ENCODE results near the gene SDR42E1. TPM values are rescaled to one million over a fixed set of nuclear protein-coding genes. Genes with fewer than 3 reads are reported as not detected.

The SDR42E1 gene
- total and polyA plus RNA-seq, 2 donors (not counting 3 experiments of a cell fraction or from before 2014, with no cell fraction given): 0.08 TPM; not detected in 1

DNA sequence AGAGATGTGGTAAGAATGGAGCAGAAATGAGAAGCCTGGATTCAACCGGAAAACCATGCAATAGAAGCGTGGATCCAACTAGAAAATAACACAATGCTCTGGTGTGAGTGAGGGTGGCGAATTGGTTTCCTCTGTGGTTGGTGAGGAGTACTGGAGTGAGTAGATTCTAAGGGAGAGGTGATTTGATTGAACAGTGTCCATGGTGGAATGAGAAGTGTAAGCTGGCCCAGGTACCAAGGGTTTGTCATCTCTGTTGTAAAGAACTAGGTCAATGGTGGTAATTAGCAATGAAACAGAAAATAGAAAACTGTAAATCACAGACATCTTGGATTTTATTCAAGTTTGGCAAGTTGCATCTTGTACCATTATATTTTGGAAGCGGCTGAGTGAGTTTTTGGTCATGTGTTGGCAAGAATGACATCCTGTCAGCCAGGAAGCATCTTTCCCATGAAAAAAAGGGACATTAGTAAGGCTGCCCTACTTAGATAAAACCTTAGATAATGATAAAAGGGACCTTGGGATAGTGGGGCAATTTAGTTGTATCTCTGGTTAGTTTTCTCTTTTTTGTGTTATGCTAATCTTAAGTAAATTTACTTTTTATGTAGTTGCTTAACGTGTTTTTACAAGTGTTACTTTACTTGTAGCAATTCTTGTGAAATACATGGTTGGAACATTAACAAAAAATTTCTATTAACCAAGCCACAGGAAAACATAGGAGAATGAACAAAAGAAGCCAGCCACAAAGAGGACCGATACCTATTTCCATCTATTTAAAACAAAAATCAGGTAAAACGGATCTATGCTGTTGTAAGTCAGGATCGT lies 44.7 kb upstream of the SDR42E1 start:
- H3K27ac ChIP-seq (ENCODE audit: insufficient read depth, low read depth, low read length): no peak overlapping the region
- H4K20me1 ChIP-seq (replicated peaks; ENCODE audit: control insufficient read depth, extremely low read depth, insufficient read depth, low read length): no peaks in the 10 kb centered on the region
- intact Hi-C loops (cut with micrococcal nuclease): loop anchor here (5.0 kb wide), 1 partner anchor 39 kb away; no protein-coding TSS in a partner anchor
- no peaks in the 10 kb centered on the region for H3K9me1 ChIP-seq (replicated peaks; ENCODE audit: control insufficient read depth, extremely low read depth, insufficient read depth, low read length)
- CTCF ChIA-PET: interaction anchor here (1.1 to 1.7 kb wide), 4 partner anchors 166 to 174 kb away, joined by 3 to 5 read pairs (median 4); no protein-coding TSS in a partner anchor
- peaks cover 16 to 17% of the 10 kb centered on the region in 2 experiments for H3K27me3 ChIP-seq (ENCODE audit: control insufficient read depth in 2 of 2, insufficient read depth in 2 of 2, low read length in 2 of 2)
- dilution Hi-C loops (cut with MboI; ENCODE audit: extremely low pct_ligation_motif_present, low sequenced_read_pairs): no loop called here
- no peak overlapping the region for H3K4me2 ChIP-seq (ENCODE audit: insufficient read depth, low read length)
- DNase-seq (ENCODE audit: low read depth, low spot score): no peak
- no peaks in the 10 kb centered on the region for H3K9me3 ChIP-seq (replicated peaks; ENCODE audit: control insufficient read depth, insufficient read depth, low read length)
- POLR2A ChIA-PET: no interaction called here
- H3K36me3 ChIP-seq (ENCODE audit: control insufficient read depth in 2 of 2, extremely low read depth in 1 of 2, insufficient read depth in 2 of 2, low read length in 2 of 2): no peaks in the 10 kb centered on the region
- no peak overlapping the region for H3K4me3 ChIP-seq (replicated peaks in 1 of 3; ENCODE audit: insufficient read depth in 1 of 3, low read depth in 1 of 3, low read length in 3 of 3)
- H3K9ac ChIP-seq (replicated peaks; ENCODE audit: extremely low read depth, insufficient read depth, low read length): no peak overlapping the region
- no peak overlapping the region for H2AFZ ChIP-seq (ENCODE audit: low read depth, low read length)
- no TSS peak for BruUV-seq (replicated peaks)
- no peak for FAIRE-seq
- no peaks in the 10 kb centered on the region for H3K4me1 ChIP-seq (ENCODE audit: control insufficient read depth, extremely low read depth, insufficient read depth, low read length)
- no peaks in the 10 kb centered on the region for H3K79me2 ChIP-seq (ENCODE audit: control insufficient read depth, insufficient read depth, low read length)
- TF ChIP-seq, protein P1, sequence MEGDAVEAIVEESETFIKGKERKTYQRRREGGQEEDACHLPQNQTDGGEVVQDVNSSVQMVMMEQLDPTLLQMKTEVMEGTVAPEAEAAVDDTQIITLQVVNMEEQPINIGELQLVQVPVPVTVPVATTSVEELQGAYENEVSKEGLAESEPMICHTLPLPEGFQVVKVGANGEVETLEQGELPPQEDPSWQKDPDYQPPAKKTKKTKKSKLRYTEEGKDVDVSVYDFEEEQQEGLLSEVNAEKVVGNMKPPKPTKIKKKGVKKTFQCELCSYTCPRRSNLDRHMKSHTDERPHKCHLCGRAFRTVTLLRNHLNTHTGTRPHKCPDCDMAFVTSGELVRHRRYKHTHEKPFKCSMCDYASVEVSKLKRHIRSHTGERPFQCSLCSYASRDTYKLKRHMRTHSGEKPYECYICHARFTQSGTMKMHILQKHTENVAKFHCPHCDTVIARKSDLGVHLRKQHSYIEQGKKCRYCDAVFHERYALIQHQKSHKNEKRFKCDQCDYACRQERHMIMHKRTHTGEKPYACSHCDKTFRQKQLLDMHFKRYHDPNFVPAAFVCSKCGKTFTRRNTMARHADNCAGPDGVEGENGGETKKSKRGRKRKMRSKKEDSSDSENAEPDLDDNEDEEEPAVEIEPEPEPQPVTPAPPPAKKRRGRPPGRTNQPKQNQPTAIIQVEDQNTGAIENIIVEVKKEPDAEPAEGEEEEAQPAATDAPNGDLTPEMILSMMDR (IDR thresholded peaks at IDR 0.05; ENCODE audit: extremely low read depth in 1 of 2, insufficient read depth in 1 of 2, low read depth in 1 of 2, low read length in 2 of 2): no peak
- TF ChIP-seq JUN (IDR thresholded peaks at IDR 0.05; ENCODE audit: borderline replicate concordance, insufficient read depth, insufficient read length, low read depth) (no peak), GATA2 (IDR thresholded peaks at IDR 0.05; ENCODE audit: insufficient read depth, insufficient read length, low read depth, low read length) (no peak), POLR2A (IDR thresholded peaks at IDR 0.05; ENCODE audit: low read depth, low read length) (no peak), MYC (IDR thresholded peaks at IDR 0.05; ENCODE audit: low read depth, low read length) (no peak), POLR2AphosphoS5 (IDR thresholded peaks at IDR 0.05; ENCODE audit: insufficient read depth, low read depth, low read length) (no peak), EZH2 (IDR thresholded peaks at IDR 0.05; ENCODE audit: borderline replicate concordance, low read depth, low read length, severe bottlenecking) (no peak), FOS (IDR thresholded peaks at IDR 0.05; ENCODE audit: borderline replicate concordance, insufficient read depth, low read length) (no peak)
- TF ChIP-seq, protein P2, sequence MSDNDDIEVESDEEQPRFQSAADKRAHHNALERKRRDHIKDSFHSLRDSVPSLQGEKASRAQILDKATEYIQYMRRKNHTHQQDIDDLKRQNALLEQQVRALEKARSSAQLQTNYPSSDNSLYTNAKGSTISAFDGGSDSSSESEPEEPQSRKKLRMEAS (IDR thresholded peaks at IDR 0.05; ENCODE audit: insufficient read depth, insufficient read length): no peak
